ENCODE data around the gene PDE8A. TPM values are rescaled to one million over a fixed set of nuclear protein-coding genes. Genes with fewer than 3 reads are reported as not detected.
"Not testable (repeated sequence)": the region's sequence is repeated elsewhere in the genome, so short reads cannot be mapped to it uniquely, and the experiment has no call there.

The PDE8A gene
- total RNA-seq, 1 donor, result 30.4 TPM

DNA sequence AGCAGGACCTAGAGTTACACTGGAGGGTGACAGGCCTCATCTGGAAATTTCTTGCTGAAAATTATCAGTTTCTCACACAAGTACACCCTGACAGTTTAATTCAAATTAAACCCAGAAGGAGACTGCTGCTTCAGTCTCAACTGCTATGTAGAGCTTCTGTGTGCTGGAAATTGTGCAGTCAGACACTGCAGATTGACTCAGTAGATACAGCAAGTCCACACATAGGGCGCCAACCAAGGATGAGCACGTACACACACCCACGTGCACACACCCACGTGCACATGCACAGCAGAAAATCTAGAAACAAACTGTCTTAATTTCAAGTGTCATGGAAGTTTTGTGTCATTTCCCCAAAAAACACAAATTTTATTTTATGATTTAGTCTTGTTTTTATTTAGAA is 192.9 kb downstream of the PDE8A start:
- Histone ChIP-seq H3K9me3 (ENCODE audit: low read depth, low read length) (peaks cover 4% of the 10 kb centered on the region), H4K20me1 (ENCODE audit: insufficient read depth, low read length) (no peaks in the 10 kb centered on the region), H3K27ac (ENCODE audit: low read depth, low read length) (no peak overlapping the region), H3K4me2 (ENCODE audit: insufficient read depth, low read length) (no peak overlapping the region), H3K36me3 (ENCODE audit: insufficient read depth, low read length) (no peaks in the 10 kb centered on the region), H3K4me1 (ENCODE audit: insufficient read depth, low read length) (no peaks in the 10 kb centered on the region), H3K4me3 (ENCODE audit: insufficient read depth, low read length) (no peak overlapping the region), H3K27me3 (ENCODE audit: insufficient read depth, low read length) (no peaks in the 10 kb centered on the region), H2AFZ (ENCODE audit: low read length) (no peak overlapping the region), H3K79me2 (ENCODE audit: insufficient read depth, low read length) (no peaks in the 10 kb centered on the region)
- no peak for DNase-seq (ENCODE audit: insufficient read length, low spot score, missing footprints)
- TF ChIP-seq, protein P1, sequence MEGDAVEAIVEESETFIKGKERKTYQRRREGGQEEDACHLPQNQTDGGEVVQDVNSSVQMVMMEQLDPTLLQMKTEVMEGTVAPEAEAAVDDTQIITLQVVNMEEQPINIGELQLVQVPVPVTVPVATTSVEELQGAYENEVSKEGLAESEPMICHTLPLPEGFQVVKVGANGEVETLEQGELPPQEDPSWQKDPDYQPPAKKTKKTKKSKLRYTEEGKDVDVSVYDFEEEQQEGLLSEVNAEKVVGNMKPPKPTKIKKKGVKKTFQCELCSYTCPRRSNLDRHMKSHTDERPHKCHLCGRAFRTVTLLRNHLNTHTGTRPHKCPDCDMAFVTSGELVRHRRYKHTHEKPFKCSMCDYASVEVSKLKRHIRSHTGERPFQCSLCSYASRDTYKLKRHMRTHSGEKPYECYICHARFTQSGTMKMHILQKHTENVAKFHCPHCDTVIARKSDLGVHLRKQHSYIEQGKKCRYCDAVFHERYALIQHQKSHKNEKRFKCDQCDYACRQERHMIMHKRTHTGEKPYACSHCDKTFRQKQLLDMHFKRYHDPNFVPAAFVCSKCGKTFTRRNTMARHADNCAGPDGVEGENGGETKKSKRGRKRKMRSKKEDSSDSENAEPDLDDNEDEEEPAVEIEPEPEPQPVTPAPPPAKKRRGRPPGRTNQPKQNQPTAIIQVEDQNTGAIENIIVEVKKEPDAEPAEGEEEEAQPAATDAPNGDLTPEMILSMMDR (IDR thresholded peaks at IDR 0.05; ENCODE audit: extremely low read depth, low read depth, low read length), result no peak

DNA sequence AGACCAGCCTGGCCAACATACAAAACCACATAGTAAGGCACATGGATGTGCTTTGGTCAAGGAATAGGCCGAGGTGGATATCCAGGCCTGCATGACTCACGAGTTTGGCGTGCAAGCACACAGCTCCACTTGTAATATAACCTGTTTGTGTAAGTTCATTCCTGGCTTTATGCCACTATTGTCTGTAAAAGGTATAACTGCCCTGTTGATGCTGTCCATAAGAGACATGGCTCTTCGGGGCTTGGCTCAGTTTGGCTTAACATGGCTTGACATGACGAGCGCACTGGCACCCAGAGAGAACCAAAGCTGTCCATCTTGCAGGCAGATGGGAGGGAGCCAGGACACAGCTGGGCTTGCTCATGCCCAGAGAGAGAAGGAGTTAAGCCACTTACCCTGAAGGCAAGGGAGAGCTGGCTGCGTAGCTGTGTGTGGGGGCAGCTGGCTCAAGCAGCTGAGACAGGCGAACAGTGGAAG is 195.4 kb downstream of the PDE8A start:
- not testable (repeated sequence) for H3K79me2 ChIP-seq (ENCODE audit: insufficient read depth, low read length); H3K36me3 ChIP-seq (ENCODE audit: insufficient read depth, low read length); H3K27ac ChIP-seq (ENCODE audit: low read depth, low read length); H3K9me3 ChIP-seq (ENCODE audit: low read depth, low read length); H4K20me1 ChIP-seq (ENCODE audit: insufficient read depth, low read length); H2AFZ ChIP-seq (ENCODE audit: low read length); H3K27me3 ChIP-seq (ENCODE audit: insufficient read depth, low read length); DNase-seq (ENCODE audit: insufficient read length, low spot score, missing footprints); H3K4me2 ChIP-seq (ENCODE audit: insufficient read depth, low read length); H3K4me3 ChIP-seq (ENCODE audit: insufficient read depth, low read length); H3K4me1 ChIP-seq (ENCODE audit: insufficient read depth, low read length)

DNA sequence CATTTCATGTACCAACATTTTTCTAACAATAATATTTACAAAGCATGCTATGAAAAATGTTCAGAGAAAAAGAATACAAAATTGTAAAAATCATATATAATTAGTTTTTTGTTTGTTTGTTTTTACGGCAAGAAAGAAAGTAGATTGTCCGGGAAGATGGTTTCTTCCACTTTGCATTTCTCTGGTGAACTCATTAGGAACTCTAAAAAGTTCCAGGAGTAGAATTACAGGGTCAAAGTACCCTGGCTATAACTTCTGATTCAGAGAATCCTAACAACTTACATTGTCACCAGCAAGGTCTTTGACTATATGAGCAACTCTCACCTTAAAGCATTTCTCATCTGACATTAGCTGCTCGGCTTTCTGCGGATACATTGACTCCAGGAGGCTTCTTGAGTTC is 196.7 kb downstream of the PDE8A start:
- no peak overlapping the region for H3K4me3 ChIP-seq (ENCODE audit: insufficient read depth, low read length)
- no peaks in the 10 kb centered on the region for H3K36me3 ChIP-seq (ENCODE audit: insufficient read depth, low read length)
- TF ChIP-seq, protein P1 (IDR thresholded peaks at IDR 0.05; ENCODE audit: extremely low read depth, low read depth, low read length), result no peak
- no peaks in the 10 kb centered on the region for H4K20me1 ChIP-seq (ENCODE audit: insufficient read depth, low read length)
- no peaks in the 10 kb centered on the region for H3K4me1 ChIP-seq (ENCODE audit: insufficient read depth, low read length)
- no peak overlapping the region for H2AFZ ChIP-seq (ENCODE audit: low read length)
- no peak for DNase-seq (ENCODE audit: insufficient read length, low spot score, missing footprints)
- no peaks in the 10 kb centered on the region for H3K79me2 ChIP-seq (ENCODE audit: insufficient read depth, low read length)
- H3K4me2 ChIP-seq (ENCODE audit: insufficient read depth, low read length), result no peak overlapping the region
- H3K27ac ChIP-seq (ENCODE audit: low read depth, low read length), result no peak overlapping the region
- no peaks in the 10 kb centered on the region for H3K9me3 ChIP-seq (ENCODE audit: low read depth, low read length)
- no peaks in the 10 kb centered on the region for H3K27me3 ChIP-seq (ENCODE audit: insufficient read depth, low read length)

DNA sequence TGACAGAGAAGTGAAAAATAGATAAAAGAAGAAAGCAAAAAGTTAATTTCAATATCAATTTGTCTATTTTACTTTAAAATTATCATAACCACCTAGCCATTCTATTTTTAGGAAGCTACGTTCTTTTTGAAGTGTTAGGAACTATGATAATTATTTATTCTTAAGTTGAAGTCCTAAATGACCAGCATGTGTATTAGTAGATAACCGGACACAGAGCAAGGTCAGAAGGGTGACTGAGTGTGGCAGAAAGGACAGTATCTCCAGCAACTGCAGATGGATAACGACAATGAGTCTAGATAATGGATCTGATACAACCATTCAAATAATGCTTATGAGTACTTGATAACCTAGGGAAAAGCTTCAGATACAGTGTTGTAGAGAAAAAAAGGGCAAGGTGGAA is 198.0 kb downstream of the PDE8A start:
- H3K36me3 ChIP-seq (ENCODE audit: insufficient read depth, low read length), result no peaks in the 10 kb centered on the region
- no peak for DNase-seq (ENCODE audit: insufficient read length, low spot score, missing footprints)
- no peaks in the 10 kb centered on the region for H3K9me3 ChIP-seq (ENCODE audit: low read depth, low read length)
- H2AFZ ChIP-seq (ENCODE audit: low read length), result no peak overlapping the region
- H3K79me2 ChIP-seq (ENCODE audit: insufficient read depth, low read length), result no peaks in the 10 kb centered on the region
- no peaks in the 10 kb centered on the region for H3K27me3 ChIP-seq (ENCODE audit: insufficient read depth, low read length)
- no peaks in the 10 kb centered on the region for H4K20me1 ChIP-seq (ENCODE audit: insufficient read depth, low read length)
- TF ChIP-seq, protein P1 (IDR thresholded peaks at IDR 0.05; ENCODE audit: extremely low read depth, low read depth, low read length), result no peak
- H3K4me2 ChIP-seq (ENCODE audit: insufficient read depth, low read length), result no peak overlapping the region
- no peak overlapping the region for H3K4me3 ChIP-seq (ENCODE audit: insufficient read depth, low read length)
- H3K27ac ChIP-seq (ENCODE audit: low read depth, low read length), result no peak overlapping the region
- H3K4me1 ChIP-seq (ENCODE audit: insufficient read depth, low read length), result no peaks in the 10 kb centered on the region

DNA sequence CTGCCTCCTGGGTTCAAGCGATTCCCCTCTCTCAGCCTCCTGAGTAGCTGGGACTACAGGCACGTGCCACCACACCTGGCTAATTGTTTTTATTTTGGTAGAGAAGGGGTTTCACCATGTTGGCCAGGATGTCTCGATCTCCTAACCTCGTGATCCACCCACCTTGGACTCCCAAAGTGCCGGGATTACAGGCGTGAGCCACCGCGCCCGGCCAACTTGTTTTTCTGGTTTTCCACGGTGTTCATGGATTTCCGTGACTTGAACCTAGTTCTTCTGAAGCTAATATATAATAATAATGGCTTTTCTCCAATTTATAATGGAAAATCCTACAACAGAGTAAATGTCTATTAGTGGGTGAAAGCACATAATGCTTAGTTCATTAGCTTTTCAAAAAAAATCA is 203.7 kb downstream of the PDE8A start:
- not testable (repeated sequence) for H3K9me3 ChIP-seq (ENCODE audit: low read depth, low read length); H3K4me3 ChIP-seq (ENCODE audit: insufficient read depth, low read length); H3K4me1 ChIP-seq (ENCODE audit: insufficient read depth, low read length); H3K36me3 ChIP-seq (ENCODE audit: insufficient read depth, low read length); H4K20me1 ChIP-seq (ENCODE audit: insufficient read depth, low read length); H2AFZ ChIP-seq (ENCODE audit: low read length); H3K27ac ChIP-seq (ENCODE audit: low read depth, low read length); H3K79me2 ChIP-seq (ENCODE audit: insufficient read depth, low read length); H3K27me3 ChIP-seq (ENCODE audit: insufficient read depth, low read length); H3K4me2 ChIP-seq (ENCODE audit: insufficient read depth, low read length); DNase-seq (ENCODE audit: insufficient read length, low spot score, missing footprints)

DNA sequence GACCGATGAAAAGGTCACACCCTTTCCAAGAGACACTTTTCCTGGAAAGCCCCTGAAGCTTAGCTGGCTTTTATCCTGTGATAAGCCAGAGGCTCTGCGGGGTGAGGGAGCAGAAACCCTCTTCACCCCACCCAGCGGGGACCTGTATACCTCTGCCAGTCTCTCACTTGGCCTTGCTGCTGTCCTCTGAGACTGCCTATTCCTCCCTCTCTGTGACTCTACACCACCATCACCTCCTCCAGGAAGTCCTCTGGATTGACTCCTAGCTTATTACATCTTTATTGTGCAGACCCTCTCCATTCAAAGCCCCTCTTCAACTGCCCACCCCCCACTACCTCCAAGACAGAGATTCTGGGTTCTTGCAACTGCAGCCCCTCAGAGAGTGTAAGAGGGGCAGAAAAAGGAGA is 206.5 kb downstream of the PDE8A start:
- not testable (repeated sequence) for H3K4me2 ChIP-seq (ENCODE audit: insufficient read depth, low read length); H3K9me3 ChIP-seq (ENCODE audit: low read depth, low read length); H3K36me3 ChIP-seq (ENCODE audit: insufficient read depth, low read length); H3K4me3 ChIP-seq (ENCODE audit: insufficient read depth, low read length); H3K27me3 ChIP-seq (ENCODE audit: insufficient read depth, low read length); H3K4me1 ChIP-seq (ENCODE audit: insufficient read depth, low read length); DNase-seq (ENCODE audit: insufficient read length, low spot score, missing footprints); H2AFZ ChIP-seq (ENCODE audit: low read length); H3K27ac ChIP-seq (ENCODE audit: low read depth, low read length); H4K20me1 ChIP-seq (ENCODE audit: insufficient read depth, low read length); H3K79me2 ChIP-seq (ENCODE audit: insufficient read depth, low read length)
